Muscle of back (tissue), 11 donors: ENCODE data around the gene TMEM184C. TPM values are rescaled to one million over a fixed set of nuclear protein-coding genes. Genes with fewer than 3 reads are reported as not detected.

Experiments used
- DNase-seq, 3 donors: peaks; one replicate each; pipeline versions ENCODE4 v3.0.0 to v3.0.0-alpha.2; 2013
- polyA plus RNA-seq, 10 donors: library from polyadenylated mRNA; unstranded; fragments of 120-200 nt; gene quantifications; one replicate each; pipeline ENCODE4 v1.2.1, GENCODE V29; 2013; ENCODE audit not compliant: insufficient read length in 10 of 10

TMEM184C gene
- polyA plus RNA-seq, 10 donors = 15.9 to 25.7 (median 21.6) TPM

DNA sequence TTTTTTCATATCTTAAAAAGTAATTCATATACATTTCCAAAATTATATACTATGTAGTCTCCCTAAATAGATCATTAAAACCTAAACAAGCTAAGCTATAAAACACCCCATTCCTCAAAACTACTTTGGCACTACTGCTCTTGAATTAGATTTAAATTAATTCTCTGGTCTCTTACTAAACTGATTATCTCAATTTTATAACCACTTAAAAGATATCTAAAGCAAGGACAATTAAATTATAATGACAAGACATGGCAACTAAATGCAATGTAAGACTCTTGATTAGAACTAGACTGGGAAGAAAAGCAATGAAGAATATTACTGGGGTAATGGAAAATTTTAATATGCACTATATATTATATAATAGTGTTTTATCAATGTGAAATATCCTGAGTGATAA is 27.9 kb downstream of the TMEM184C start:
- no peak for DNase-seq

DNA sequence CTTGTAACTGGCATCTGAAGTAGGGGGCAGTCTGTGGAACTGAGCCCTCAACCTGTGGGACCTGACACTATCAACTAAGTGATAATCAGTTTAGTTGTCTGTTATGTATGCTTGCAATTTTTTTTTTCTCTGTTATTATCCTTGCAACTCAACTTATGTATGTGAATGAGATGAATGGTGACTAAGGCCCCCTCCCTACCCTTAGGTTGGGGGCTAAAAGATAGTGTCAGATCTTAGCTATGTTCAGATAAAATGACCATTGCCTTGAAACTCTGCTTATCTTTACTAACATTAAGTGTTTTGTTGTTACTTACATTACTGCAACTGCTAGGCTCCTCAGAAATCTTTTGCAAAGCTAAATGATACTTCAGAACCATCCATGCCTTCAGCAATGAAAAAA is 31.5 kb downstream of the TMEM184C start:
- no peak for DNase-seq

- no peak for DNase-seq
These were observed 34.4 kb downstream of the TMEM184C start for GRCh38 chr4:147651563-147651962.

GRCh38 chr4:147655639-147656038 is 38.4 kb downstream of the TMEM184C start:
- no peak for DNase-seq

GRCh38 chr4:147658501-147658900 is 41.3 kb downstream of the TMEM184C start:
- no peak for DNase-seq

- DNase-seq = no peak
These were observed 56.9 kb downstream of the TMEM184C start for GRCh38 chr4:147674073-147674472.

- DNase-seq = no peak
These were observed 57.3 kb downstream of the TMEM184C start for GRCh38 chr4:147674496-147674895.

- no peak for DNase-seq
These were observed 60.9 kb downstream of the TMEM184C start for GRCh38 chr4:147678106-147678505.

DNA sequence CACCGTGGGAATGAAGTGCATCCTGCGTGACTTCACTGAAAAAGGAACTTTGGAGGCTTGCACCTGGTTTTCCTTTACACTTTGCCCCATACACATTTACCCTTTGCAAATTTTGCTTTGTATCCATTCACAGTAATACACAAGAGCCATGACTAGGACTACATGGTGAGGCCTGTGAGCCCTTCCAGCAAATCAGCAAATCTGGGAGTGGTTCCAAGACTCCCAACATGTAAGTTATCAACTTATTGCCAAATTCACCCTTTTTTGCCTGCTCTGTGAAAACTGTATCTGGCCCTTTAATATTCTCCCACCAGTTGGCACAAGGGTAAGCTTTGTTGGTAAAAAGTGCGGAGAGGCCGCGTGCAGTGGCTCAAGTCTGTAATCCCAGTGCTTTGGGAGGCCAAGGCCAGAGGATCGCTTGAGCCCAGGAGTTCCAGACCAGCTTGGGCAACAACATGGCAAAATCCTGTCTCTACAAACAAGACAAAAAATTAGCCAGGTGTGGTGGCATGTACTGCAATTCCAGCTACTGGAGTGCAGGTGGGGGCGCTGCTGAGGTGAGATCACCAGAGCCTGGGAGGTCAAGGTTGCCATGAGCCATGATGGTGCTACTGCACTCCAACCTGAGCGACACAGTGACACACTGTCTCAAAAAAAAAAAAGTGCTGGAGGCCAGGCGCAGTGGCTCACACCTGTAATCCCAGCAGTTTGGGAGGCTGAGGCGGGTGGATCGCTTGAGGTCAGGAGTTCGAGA is 61.8 kb downstream of the TMEM184C start:
- no peak for DNase-seq

GRCh38 chr4:147682755-147683154 is 65.6 kb downstream of the TMEM184C start:
- DNase-seq = peak in 1 of 3 donors; percentile 11

DNA sequence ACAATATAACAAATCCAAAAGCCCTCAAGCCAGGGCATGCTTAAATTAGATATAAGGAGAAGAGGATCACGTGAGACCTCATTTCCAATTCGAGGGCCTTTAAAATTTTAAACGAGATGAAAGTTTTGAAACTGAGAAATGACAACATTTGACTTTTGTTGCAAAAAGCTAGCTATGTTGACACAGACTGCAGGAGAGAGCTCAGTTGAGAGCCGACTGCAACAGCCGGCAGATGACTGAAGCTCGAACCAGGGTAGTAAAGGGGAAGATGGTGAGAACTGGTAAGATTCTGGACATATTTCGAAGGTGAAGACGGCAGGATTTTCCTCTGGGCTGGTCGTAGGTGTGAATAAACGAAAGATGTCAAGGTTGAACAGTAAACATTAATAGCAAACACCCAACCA is 66.0 kb downstream of the TMEM184C start:
- peak; percentile 28 to 72 (median 40) for DNase-seq

- peak; percentile 89 to 97 (median 94) for DNase-seq
These were observed 66.8 kb downstream of the TMEM184C start, which contains the start of gene PRMT9 for GRCh38 chr4:147683717-147684700. Gene PRMT9 (minus strand): TSS chr4:147684163. CDS start chr4:147683987, 176 bp downstream.

GRCh38 chr4:147689067-147689466 is 71.9 kb downstream of the TMEM184C start:
- no peak for DNase-seq

DNA sequence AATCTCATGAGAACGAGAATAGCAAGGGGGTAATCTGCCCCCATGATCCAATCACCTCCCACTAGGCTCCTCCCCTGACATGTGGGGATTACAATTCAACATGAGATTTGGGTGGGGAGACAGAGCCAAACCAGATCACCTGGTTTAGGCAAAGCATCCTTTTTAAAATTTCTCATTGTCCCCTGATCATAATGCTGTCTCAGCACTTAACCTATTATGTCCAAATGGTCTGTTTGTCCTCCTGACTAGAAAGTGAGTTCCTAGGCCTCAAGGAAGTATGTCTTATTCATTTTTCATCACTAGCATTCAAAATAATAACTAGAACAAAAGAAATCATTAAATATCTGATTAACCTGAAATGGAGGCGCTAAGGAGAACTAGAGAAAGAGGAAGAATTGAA is 74.6 kb downstream of the TMEM184C start:
- no peak for DNase-seq

GRCh38 chr4:147693218-147693617 is 76.0 kb downstream of the TMEM184C start:
- no peak for DNase-seq

DNA sequence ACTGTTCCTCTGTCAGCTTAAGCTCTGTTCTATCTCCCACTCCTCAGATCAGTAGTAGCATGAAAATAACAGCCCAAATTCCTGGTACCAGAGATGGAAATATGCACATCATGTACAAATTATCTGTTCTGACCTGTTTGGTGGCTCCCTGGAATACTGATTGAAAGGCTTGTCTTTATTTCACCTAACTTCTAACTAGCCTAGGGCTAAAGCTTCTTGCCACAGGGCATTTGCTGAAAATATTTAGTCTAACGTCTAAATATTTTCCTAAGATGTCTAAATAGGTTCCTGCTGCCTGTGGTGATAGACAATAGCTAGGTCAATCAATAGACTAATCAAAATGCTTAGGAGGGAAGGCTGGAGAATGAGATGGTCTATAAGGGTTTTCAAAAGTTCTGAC is 79.7 kb downstream of the TMEM184C start:
- DNase-seq = no peak

DNA sequence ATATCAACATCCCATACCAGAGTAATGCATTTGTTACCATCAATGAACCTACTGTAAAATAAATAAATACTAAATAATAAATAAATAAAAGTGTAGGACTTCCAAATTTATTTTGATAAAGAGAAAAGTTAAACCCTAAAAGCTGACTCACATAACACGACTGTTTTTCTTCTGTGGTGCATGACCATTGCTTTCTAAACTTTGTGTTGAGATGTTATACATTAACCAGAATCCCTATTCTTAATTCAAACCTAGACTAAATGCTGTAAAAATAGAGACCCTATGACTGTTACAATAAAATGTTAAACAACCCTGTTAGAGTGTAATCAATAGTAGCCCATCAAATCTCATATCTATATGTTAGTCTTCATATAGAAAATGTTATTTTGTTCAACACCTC is 87.6 kb downstream of the TMEM184C start:
- no peak for DNase-seq

- DNase-seq = peak; percentile 47 to 68 (median 51)
These were observed 90.9 kb downstream of the TMEM184C start for GRCh38 chr4:147707892-147708672.

GRCh38 chr4:147709999-147710398 is 92.8 kb downstream of the TMEM184C start:
- no peak for DNase-seq

GRCh38 chr4:147714575-147715401 is 97.6 kb downstream of the TMEM184C start:
- DNase-seq = peak; percentile 52 to 76 (median 57)

GRCh38 chr4:147717878-147718277 is 100.7 kb downstream of the TMEM184C start:
- DNase-seq = no peak
